Glutamatergic neuron (in vitro differentiated cells): ENCODE measurements around the gene MICU1. TPM values are rescaled to one million over a fixed set of nuclear protein-coding genes. Genes with fewer than 3 reads are reported as not detected.
"Not testable (repeated sequence)": the region's sequence is repeated elsewhere in the genome, so short reads cannot be mapped to it uniquely, and the experiment has no call there.

ENCODE experiments used
- DNase-seq: peaks from one replicate; pipeline ENCODE4 v3.0.0; 2022
- H3K27ac Mint-ChIP-seq: one replicate; pipeline ENCODE4 v1.8.0; 2020; ENCODE audit warnings: mild to moderate bottlenecking, mixed read lengths, inconsistent platforms; ENCODE audit not compliant: unreplicated experiment
- H3K27me3 Mint-ChIP-seq: one replicate; pipeline ENCODE4 v1.8.0; 2020; ENCODE audit warnings: mild to moderate bottlenecking, moderate library complexity, mixed read lengths, inconsistent platforms; ENCODE audit not compliant: unreplicated experiment
- H3K36me3 Mint-ChIP-seq: one replicate; pipeline ENCODE4 v1.8.0; 2020; ENCODE audit warnings: mild to moderate bottlenecking, mixed read lengths, inconsistent platforms; ENCODE audit not compliant: unreplicated experiment
- H3K4me1 Mint-ChIP-seq: one replicate; pipeline ENCODE4 v1.8.0; 2020; ENCODE audit warnings: mild to moderate bottlenecking, low read depth, mixed read lengths, inconsistent platforms; ENCODE audit not compliant: unreplicated experiment
- H3K4me3 Mint-ChIP-seq: one replicate; pipeline ENCODE4 v1.8.0; 2020; ENCODE audit warnings: mild to moderate bottlenecking, mixed read lengths, inconsistent platforms; ENCODE audit not compliant: unreplicated experiment
- H3K9me3 Mint-ChIP-seq: one replicate; pipeline ENCODE4 v1.8.0; 2020; ENCODE audit warnings: mild to moderate bottlenecking, moderate library complexity, mixed read lengths, inconsistent platforms; ENCODE audit not compliant: unreplicated experiment
- total RNA-seq: library from RNA; stranded (reverse); fragmentation: NEBNext Ultra II Directional; extraction: Animal tissue kit (Norgen Biotek cat#: 25700); gene quantifications from one replicate; pipeline ENCODE4 v1.2.1, GENCODE V29; 2021; ENCODE audit not compliant: unreplicated experiment
- TF ChIP-seq, protein P1 (sequence below): fragments of 200-600 bp; sonication (generic); IDR thresholded peaks from one replicate; pipeline ENCODE4 v1.5.0; 2021; ENCODE audit not compliant: partially characterized antibody, unreplicated experiment

The MICU1 gene
- total RNA-seq, 1 donor from 2014 or later = 33.5 TPM

DNA sequence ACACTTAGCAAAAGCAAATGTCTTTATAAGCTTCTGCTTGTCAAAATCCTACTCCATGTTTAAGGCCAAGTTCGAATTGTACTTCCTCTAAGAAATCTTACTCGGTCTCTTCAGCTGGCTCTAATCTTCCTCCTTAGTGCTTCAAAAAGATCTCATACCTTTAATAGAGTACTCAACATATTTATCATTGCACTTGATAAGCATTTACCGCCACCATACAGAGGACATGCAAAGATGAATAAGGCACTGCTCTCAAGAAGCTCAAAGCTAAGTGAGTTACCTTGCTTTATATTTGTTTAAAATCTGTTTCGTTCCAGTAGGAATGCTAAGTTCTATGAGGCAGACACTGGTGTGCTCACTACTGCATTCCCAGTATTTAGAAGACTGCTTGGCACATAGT, 209.2 kb downstream of the MICU1 start:
- Mint-ChIP-seq H3K9me3 (no peaks in the 10 kb centered on the region), H3K27ac (no peak overlapping the region), H3K4me1 (peaks cover 11% of the 10 kb centered on the region), H3K4me3 (no peak overlapping the region), H3K36me3 (peaks cover 22% of the 10 kb centered on the region), H3K27me3 (no peaks in the 10 kb centered on the region)
- DNase-seq = no peak
- TF ChIP-seq, protein P1, sequence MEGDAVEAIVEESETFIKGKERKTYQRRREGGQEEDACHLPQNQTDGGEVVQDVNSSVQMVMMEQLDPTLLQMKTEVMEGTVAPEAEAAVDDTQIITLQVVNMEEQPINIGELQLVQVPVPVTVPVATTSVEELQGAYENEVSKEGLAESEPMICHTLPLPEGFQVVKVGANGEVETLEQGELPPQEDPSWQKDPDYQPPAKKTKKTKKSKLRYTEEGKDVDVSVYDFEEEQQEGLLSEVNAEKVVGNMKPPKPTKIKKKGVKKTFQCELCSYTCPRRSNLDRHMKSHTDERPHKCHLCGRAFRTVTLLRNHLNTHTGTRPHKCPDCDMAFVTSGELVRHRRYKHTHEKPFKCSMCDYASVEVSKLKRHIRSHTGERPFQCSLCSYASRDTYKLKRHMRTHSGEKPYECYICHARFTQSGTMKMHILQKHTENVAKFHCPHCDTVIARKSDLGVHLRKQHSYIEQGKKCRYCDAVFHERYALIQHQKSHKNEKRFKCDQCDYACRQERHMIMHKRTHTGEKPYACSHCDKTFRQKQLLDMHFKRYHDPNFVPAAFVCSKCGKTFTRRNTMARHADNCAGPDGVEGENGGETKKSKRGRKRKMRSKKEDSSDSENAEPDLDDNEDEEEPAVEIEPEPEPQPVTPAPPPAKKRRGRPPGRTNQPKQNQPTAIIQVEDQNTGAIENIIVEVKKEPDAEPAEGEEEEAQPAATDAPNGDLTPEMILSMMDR = no peak

DNA sequence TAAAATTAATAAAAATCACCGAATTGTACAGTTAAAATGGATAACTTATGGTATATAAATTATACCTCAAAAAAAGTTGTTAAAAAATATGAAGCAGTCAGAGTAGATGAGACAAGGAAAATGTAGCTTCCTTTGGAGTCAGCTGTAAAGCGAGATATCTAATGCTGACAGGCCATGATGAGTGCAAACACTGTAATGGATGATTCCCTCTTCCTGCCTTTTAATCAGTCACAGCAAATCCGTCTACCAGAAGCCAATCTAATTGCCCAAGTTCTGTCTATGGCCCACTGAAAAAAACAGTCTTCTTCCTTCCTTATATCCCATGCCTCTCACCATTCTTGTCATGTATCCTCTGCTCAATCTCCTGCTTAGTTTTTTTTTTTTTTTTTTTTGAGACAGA, 211.2 kb downstream of the MICU1 start:
- no peak overlapping the region for H3K27ac Mint-ChIP-seq
- TF ChIP-seq, protein P1 = no peak
- peaks cover 11% of the 10 kb centered on the region for H3K4me1 Mint-ChIP-seq
- no peak for DNase-seq
- H3K4me3 Mint-ChIP-seq = no peak overlapping the region
- no peaks in the 10 kb centered on the region for H3K9me3 Mint-ChIP-seq
- H3K27me3 Mint-ChIP-seq = no peaks in the 10 kb centered on the region
- H3K36me3 Mint-ChIP-seq = peaks cover 16% of the 10 kb centered on the region

DNA sequence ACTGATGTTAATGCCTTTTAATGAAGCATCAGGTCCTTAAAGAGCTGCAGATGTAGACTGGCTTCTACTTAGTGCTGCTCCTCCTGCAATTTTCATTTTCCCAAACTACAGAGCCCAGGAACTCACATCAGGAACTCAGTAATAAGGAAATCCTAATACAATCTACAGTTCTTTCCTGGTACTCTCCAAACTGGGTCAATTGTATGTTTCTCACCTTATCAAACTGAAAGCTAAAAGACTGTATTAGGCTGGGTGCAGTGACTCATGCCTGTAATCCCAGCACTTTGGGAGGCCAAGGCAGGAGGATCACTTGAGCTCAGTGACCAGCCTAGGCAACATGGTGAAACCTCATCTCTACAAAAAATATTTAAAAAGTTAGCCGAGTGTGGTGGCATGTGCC, 216.7 kb downstream of the MICU1 start:
- H3K9me3 Mint-ChIP-seq = no peaks in the 10 kb centered on the region

DNA sequence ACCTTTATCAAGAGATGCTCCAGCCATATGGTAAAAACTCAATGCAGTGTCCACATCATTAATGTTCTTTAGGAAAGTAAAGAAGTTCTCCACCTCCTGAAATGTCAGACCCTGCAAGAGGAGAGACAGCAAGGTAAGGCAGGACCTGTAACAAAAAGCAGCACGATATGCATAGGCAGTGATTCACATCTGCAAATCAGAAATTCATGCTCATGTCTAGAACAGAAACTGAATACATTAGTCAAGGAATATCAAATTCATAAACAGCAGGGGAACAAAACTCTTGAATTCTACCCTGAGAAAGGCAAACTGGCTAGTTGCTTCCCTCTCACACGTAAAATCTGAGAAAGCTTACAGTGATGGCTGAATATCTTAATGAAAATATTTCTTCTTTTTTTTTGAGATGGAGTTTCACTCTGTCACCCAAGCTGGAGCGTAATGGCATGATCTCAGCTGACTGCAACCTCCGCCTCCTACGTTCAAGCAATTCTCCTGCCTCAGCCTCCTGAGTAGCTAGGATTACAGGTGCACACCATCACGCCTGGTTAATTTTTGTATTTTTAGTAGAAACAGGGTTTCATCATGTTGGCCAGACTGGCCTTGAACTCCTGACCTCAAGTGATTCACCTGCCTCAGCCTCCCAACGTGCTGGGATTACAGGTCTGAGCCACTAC, 217.8 kb downstream of the MICU1 start:
- Mint-ChIP-seq H3K9me3 (no peaks in the 10 kb centered on the region), H3K27ac (no peak overlapping the region)

More for the DNA sequence above, 216.7 kb downstream of the MICU1 start:
- no peak for DNase-seq
- Mint-ChIP-seq H3K36me3 (peaks cover 5% of the 10 kb centered on the region), H3K27me3 (no peaks in the 10 kb centered on the region), H3K4me1 (no peaks in the 10 kb centered on the region), H3K27ac (no peak overlapping the region), H3K4me3 (no peak overlapping the region)
- TF ChIP-seq, protein P1 = no peak

DNA sequence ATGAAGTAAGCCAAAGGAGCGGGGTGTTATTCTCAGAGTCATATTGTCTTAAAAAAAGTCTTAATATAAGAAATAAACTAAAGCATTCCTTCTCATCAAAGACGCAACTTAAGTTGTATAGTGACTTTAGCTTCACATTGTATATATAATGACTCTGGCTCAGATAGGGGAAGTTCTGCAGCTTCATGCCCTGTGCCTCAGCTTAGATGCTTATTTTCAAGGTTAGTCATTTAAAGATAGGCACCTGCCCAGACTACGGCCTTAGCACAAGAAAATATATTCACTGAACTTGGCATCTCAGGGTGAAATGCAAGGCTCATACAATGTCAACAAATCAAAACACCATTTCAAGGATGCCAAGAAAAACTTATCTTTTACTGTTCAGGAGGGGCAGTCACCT, 218.4 kb downstream of the MICU1 start:
- Mint-ChIP-seq H3K4me3 (no peak overlapping the region), H3K27me3 (no peaks in the 10 kb centered on the region), H3K27ac (no peak overlapping the region), H3K9me3 (no peaks in the 10 kb centered on the region), H3K4me1 (no peaks in the 10 kb centered on the region), H3K36me3 (peaks cover 5% of the 10 kb centered on the region)
- DNase-seq = no peak
- TF ChIP-seq, protein P1 = no peak

More for the DNA sequence above, 217.8 kb downstream of the MICU1 start:
- peaks cover 5% of the 10 kb centered on the region for H3K36me3 Mint-ChIP-seq
- no peak overlapping the region for H3K4me3 Mint-ChIP-seq
- TF ChIP-seq, protein P1 = no peak
- H3K4me1 Mint-ChIP-seq = no peaks in the 10 kb centered on the region
- no peak for DNase-seq
- H3K27me3 Mint-ChIP-seq = no peaks in the 10 kb centered on the region

DNA sequence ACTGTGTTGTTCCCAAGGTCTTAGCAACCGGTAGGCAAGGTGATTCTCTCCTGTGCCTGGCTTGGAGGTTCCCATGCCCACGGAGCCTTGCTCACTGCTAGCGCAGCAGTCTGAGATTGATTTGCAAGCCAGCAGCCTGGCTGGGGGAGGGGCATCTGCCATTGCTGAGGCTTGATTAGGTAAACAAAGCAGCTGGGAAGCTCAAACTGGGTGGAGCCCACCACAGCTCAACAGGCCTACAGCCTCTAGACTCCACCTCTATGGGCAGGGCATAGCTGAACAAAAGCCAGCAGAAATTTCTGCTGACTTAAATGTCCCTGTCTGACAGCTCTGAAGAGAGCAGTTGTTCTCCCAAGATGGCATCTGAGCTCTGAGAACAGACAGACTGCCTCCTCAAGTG, 230.3 kb downstream of the MICU1 start:
- not testable (repeated sequence) for H3K27ac Mint-ChIP-seq, H3K4me3 Mint-ChIP-seq, H3K9me3 Mint-ChIP-seq, H3K4me1 Mint-ChIP-seq, H3K27me3 Mint-ChIP-seq
- DNase-seq = peak; percentile 26
- H3K36me3 Mint-ChIP-seq = peaks cover 14% of the 10 kb centered on the region
